ENCODE measurements around the gene NMRK2.
"Not testable (repeated sequence)": the region's sequence is repeated elsewhere in the genome, so short reads cannot be mapped to it uniquely, and the experiment has no call there.

NMRK2 gene

GRCh38 chr19:3938300-3938950 is 5.6 kb downstream of the NMRK2 start:
- not testable (repeated sequence) for DNase-seq

GRCh38 chr19:3942790-3943409 is 10.0 kb downstream of the NMRK2 start:
- DNase-seq: no peak

GRCh38 chr19:3944018-3944721 is 11.3 kb downstream of the NMRK2 start:
- no peak for DNase-seq

GRCh38 chr19:3945838-3946237 is 13.0 kb downstream of the NMRK2 start:
- DNase-seq: no peak

- not testable (repeated sequence) for DNase-seq
These were observed 14.6 kb downstream of the NMRK2 start for GRCh38 chr19:3947316-3947933.

- DNase-seq: no peak
These were observed 16.4 kb downstream of the NMRK2 start for GRCh38 chr19:3949294-3949693.

- no peak for DNase-seq
These were observed 17.4 kb downstream of the NMRK2 start for GRCh38 chr19:3949997-3950859.

GRCh38 chr19:3950871-3951861 is 18.3 kb downstream of the NMRK2 start:
- DNase-seq: no peak

- not testable (repeated sequence) for DNase-seq
These were observed 19.9 kb downstream of the NMRK2 start for GRCh38 chr19:3952755-3953276.

- DNase-seq: no peak
These were observed 21.2 kb downstream of the NMRK2 start for GRCh38 chr19:3954107-3954506.

GRCh38 chr19:3955276-3955675 is 22.4 kb downstream of the NMRK2 start:
- DNase-seq: not testable (repeated sequence)

- DNase-seq: no peak
These were observed 22.8 kb downstream of the NMRK2 start for GRCh38 chr19:3955688-3956087.

GRCh38 chr19:3958836-3959765 is 26.2 kb downstream of the NMRK2 start:
- no peak for DNase-seq

GRCh38 chr19:3959766-3960131 is 26.9 kb downstream of the NMRK2 start:
- DNase-seq: no peak

- no peak for DNase-seq
These were observed 28.1 kb downstream of the NMRK2 start for GRCh38 chr19:3961007-3961406.

GRCh38 chr19:3963458-3964255 is 30.8 kb downstream of the NMRK2 start:
- DNase-seq: no peak

GRCh38 chr19:3964256-3965194 is 31.7 kb downstream of the NMRK2 start:
- no peak for DNase-seq

Data from stimulated activated CD4-positive, alpha-beta T cell treated with anti-CD3 and anti-CD28 coated beads, Interleukin-2, amount 100 ng/mL, for 48 hours (primary cell).